Activated T-cell treated with anti-CD3 and anti-CD28 coated beads for 24 hours (primary cell): ENCODE data around the gene PHTF1.

Source experiments
- DNase-seq: peaks from one replicate; pipeline ENCODE4 v3.0.0-alpha.2; 2020; ENCODE audit warnings: low read depth

The PHTF1 gene

DNA sequence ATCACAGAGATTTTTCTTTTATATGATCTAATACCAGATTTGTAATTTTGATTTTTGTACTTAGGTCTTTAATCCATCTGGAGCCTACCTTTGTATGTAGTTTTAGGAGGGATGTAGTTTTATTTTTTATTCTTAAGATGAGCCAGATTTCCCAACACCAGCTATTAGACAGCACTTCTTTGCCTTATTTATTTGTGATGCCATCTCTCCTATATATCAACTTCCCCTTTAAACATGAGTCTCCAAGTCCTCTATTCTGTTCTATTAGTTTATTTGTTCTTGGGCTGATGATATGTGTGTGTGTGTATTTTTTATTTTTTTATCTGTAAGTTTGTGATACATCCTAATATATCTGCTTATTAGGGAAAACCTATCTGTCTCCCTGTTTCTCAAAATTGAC is 94.2 kb downstream of the PHTF1 start:
- no peak for DNase-seq

DNA sequence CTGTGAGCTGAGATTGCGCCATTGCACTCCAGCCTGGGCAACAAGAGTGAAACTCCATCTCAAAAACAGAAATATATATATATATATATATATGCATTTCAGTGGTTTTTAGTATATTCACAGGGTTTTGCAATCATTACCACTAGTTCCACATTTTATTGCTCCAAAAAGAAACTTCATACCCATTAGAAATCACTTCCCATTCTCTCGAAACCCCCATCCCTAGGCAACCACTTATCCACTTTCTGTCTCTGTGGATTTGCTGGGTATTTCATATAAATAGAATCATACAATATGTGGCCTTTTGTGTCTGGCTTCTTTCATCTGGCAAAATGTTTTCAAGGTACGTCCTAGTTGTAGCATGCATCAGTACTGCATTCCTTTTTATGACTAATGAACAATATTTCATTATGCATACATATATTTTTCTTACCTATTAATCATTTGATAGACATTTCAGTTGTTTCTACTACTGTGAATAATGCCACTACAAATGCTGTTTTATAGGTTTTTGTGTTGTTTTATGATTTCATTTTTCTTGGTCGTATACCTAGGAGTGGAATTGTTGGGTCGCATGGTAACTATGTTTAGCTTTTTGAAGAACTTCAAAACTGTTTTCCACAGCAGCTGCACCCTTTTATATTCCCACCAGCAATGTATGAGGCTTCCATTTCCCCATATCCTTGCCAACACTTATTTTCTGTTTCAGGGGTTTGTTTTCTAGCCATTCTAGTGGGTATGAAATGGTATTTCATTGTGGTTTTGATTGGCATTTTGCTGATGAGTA is 95.9 kb downstream of the PHTF1 start:
- no peak for DNase-seq

GRCh38 chr1:113662101-113662500 is 97.2 kb downstream of the PHTF1 start:
- DNase-seq: no peak

GRCh38 chr1:113660088-113660487 is 99.2 kb downstream of the PHTF1 start:
- DNase-seq: no peak

DNA sequence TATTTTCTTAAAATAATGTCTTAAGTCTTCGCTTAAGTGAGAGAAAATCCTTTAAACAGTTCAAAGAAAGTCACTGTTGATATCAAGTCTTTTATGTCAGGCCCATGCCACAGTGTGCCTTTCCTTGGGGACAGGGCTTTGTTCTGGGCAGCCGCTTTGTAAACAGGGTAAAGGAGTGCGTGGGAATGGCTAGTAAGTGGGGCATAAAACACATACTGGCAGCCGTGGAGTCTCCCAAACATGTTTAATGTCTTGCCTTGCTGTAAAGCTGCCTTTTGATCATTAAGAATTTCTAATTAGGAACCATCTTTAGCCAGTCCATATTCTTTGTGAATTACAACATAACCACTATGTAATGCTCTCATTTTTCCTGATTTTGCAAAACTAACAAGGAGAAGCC is 99.7 kb downstream of the PHTF1 start:
- no peak for DNase-seq

DNA sequence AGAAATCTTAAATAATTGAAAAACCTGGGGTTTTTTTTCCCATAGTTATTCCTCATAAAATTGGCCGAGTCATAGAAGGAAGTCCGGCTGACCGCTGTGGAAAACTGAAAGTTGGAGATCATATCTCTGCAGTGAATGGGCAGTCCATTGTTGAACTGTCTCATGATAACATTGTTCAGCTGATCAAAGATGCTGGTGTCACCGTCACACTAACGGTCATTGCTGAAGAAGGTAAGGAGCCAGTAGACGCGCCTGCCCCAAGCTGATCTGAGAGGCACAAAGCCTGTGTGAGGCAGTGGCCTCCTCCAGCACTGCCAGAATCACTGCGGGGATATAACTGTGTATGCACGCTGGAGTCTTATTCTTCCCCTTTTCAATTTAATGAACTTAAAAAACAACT is 100.3 kb downstream of the PHTF1 start:
- no peak for DNase-seq

DNA sequence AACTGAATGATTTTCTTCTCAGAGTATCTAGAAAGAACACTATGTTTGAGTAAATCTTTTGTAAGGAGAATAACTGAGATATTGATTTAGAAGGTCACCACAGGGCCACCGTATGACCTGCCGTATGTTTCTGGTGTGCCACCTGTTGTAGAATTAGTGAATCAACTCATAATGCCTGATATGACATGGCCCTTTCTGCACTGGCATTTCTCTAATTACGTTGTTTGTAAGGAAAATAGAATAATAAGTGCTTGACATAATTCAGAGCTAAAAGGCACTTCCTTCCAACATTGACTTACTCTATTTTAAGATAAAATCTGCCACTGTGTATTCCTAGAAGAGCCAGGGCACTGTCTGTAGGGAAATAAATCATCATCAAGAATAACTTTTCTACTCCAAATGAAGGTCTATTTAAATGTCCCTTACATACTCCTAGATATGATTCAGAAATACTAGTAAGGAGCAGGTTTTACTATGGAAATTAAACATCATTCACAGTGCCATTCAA is 101.7 kb downstream of the PHTF1 start:
- DNase-seq: no peak

GRCh38 chr1:113657126-113657525 is 102.2 kb downstream of the PHTF1 start:
- no peak for DNase-seq

DNA sequence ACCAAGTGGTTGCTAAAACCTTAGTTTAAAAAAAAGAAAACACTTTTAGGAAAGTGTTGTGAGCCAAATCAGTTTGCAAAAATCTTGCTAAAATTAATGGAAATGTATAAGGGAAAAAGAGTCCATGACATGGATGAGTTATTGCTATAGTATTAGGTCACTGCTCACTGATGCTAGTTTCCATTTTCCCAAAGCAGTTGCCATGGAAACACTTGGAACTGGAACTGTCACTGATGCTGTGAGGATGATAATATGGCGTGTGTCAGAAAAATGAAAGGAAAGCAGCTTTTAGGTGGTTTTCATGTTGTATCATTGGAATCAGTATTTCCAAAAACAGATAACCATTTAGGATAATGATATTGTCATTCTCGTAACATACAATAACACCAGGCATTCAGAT is 104.4 kb downstream of the PHTF1 start:
- DNase-seq: no peak

DNA sequence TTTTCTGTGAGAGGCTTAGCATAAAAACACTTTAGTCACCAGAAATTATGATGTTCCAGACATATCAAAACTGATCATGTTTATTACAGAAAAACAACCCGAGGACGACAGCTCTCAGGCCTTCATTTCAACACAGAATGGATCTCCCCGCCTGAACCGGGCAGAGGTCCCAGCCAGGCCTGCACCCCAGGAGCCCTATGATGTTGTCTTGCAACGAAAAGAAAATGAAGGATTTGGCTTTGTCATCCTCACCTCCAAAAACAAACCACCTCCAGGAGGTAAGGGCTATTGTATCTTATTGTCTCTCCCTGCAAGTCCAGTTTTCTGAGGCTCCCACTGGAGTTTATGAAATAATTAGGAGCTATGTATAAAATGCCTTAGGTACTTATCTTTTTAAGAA is 105.5 kb downstream of the PHTF1 start:
- DNase-seq: no peak

- no peak for DNase-seq
Observed at GRCh38 chr1:113652771-113653170, 106.5 kb downstream of the PHTF1 start.

GRCh38 chr1:113648478-113648877 is 110.8 kb downstream of the PHTF1 start:
- no peak for DNase-seq

DNA sequence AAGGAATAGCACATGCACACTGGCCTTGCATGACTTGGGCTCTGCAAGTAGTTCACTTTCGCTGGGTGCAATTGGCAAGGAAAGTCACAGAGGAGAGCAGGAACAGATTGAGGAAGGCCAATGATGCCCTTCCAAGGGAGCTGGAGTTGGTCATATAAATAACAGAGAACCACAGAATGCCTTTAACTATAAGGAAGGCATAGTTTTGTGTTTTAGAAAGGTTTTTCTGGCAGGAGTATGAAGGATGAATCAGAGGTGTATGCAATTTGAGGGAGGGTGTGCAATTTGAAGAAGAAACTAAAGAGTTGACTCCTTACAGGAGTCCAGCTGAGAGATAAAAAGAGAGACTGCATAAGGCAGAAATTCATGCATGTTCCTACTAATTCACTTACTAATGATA is 112.1 kb downstream of the PHTF1 start:
- no peak for DNase-seq
